WTC11 (cell line): ENCODE results near the gene TRAPPC13. TPM values are rescaled to one million over a fixed set of nuclear protein-coding genes. Genes with fewer than 3 reads are reported as not detected.

Experiments used
- ATAC-seq: fragments of 200-7000 bp; cut with Tn5 transposase; 2 replicates; pipeline ENCODE4 v1.10.0; 2021; ENCODE audit warnings: mild to moderate bottlenecking, moderate library complexity
- Bru-seq: library from RNA; stranded (reverse); fragments of 400-500 nt; gene quantifications from one replicate; lab custom pipeline; 2021; lab: Mats Ljungman, UMichigan
- CTCF ChIA-PET: fragments of 300-600 bp; sonication (Branson Sonifier 250); formaldehyde crosslinking; loops from one replicate; lab custom pipeline; 2021; ENCODE audit warnings: antibody characterized with exemption; lab: Charles Lee
- POLR2A ChIA-PET: fragments of 350-600 bp; sonication (Branson Sonifier 250); formaldehyde crosslinking; loops from one replicate; lab custom pipeline; 2021; ENCODE audit warnings: antibody characterized with exemption; lab: Charles Lee
- DNase-seq: peaks from one replicate; pipeline ENCODE4 v3.0.0; 2021; ENCODE audit warnings: low spot score
- H3K27ac Mint-ChIP-seq: 2 replicates; pipeline ENCODE4 v1.8.0; 2021; ENCODE audit warnings: mixed read lengths
- H3K27me3 Mint-ChIP-seq: 2 replicates; pipeline ENCODE4 v1.8.0; 2021; ENCODE audit warnings: low read depth, mild to moderate bottlenecking, moderate library complexity, mixed read lengths
- H3K36me3 Mint-ChIP-seq: 2 replicates; pipeline ENCODE4 v1.8.0; 2021; ENCODE audit warnings: mixed read lengths
- H3K4me1 Mint-ChIP-seq: 2 replicates; pipeline ENCODE4 v1.8.0; 2022; ENCODE audit warnings: mixed read lengths
- H3K4me3 Mint-ChIP-seq: 2 replicates; pipeline ENCODE4 v1.8.0; 2021; ENCODE audit warnings: mild to moderate bottlenecking, moderate library complexity, mixed read lengths
- H3K9me3 Mint-ChIP-seq: 2 replicates; pipeline ENCODE4 v1.8.0; 2021; ENCODE audit warnings: mixed read lengths
- AR ChIP-seq: fragments of 250-450 bp; sonication (Bioruptor Pico); IDR thresholded peaks from 2 replicates; pipeline ENCODE4 v1.9.0; 2021; ENCODE audit warnings: mild to moderate bottlenecking
- ATF3 ChIP-seq: sonication (generic); formaldehyde crosslinking; conservative IDR thresholded peaks from 2 replicates; pipeline ENCODE4 v1.8.1; 2022; ENCODE audit warnings: mild to moderate bottlenecking, missing genetic modification reagents
- CDX4 ChIP-seq: fragments of 250-450 bp; sonication (Bioruptor Pico); IDR thresholded peaks from 2 replicates; pipeline ENCODE4 v1.9.0; 2021; ENCODE audit warnings: moderate library complexity, mild to moderate bottlenecking, inconsistent platforms, borderline replicate concordance
- E2F5 ChIP-seq: sonication (generic); formaldehyde crosslinking; IDR thresholded peaks from 2 replicates; pipeline ENCODE4 v1.8.1; 2022; ENCODE audit warnings: mild to moderate bottlenecking, moderate library complexity, missing genetic modification reagents
- ELF4 ChIP-seq: sonication (generic); formaldehyde crosslinking; IDR thresholded peaks from 2 replicates; pipeline ENCODE4 v1.8.1; 2022; ENCODE audit warnings: low read depth, mild to moderate bottlenecking, moderate library complexity, missing genetic modification reagents
- ESRRA ChIP-seq: sonication (generic); formaldehyde crosslinking; IDR thresholded peaks from 2 replicates; pipeline ENCODE4 v1.8.1; 2022; ENCODE audit warnings: mild to moderate bottlenecking, missing genetic modification reagents, borderline replicate concordance
- ETV6 ChIP-seq: sonication (generic); formaldehyde crosslinking; IDR thresholded peaks from 2 replicates; pipeline ENCODE4 v1.8.1; 2022; ENCODE audit warnings: mild to moderate bottlenecking, missing genetic modification reagents
- FOXK1 ChIP-seq: sonication (generic); formaldehyde crosslinking; IDR thresholded peaks from 2 replicates; pipeline ENCODE4 v1.8.0; 2022; ENCODE audit warnings: mild to moderate bottlenecking, moderate library complexity, missing genetic modification reagents
- GABPB1 ChIP-seq: sonication (generic); formaldehyde crosslinking; IDR thresholded peaks from 2 replicates; pipeline ENCODE4 v1.8.1; 2023; ENCODE audit warnings: mild to moderate bottlenecking, missing genetic modification reagents
- HMGXB4 ChIP-seq: sonication (generic); formaldehyde crosslinking; IDR thresholded peaks from 2 replicates; pipeline ENCODE4 v1.8.1; 2023; ENCODE audit warnings: mild to moderate bottlenecking, moderate library complexity, missing genetic modification reagents
- IRF2 ChIP-seq: sonication (generic); formaldehyde crosslinking; IDR thresholded peaks from 2 replicates; pipeline ENCODE4 v1.8.0; 2022; ENCODE audit warnings: low read depth, missing genetic modification reagents, borderline replicate concordance
- JUN ChIP-seq: sonication (generic); formaldehyde crosslinking; IDR thresholded peaks from 2 replicates; pipeline ENCODE4 v1.8.0; 2023; ENCODE audit warnings: mild to moderate bottlenecking, missing genetic modification reagents
- NFE2L1 ChIP-seq: sonication (generic); formaldehyde crosslinking; IDR thresholded peaks from 2 replicates; pipeline ENCODE4 v1.8.1; 2023; ENCODE audit warnings: missing genetic modification reagents
- NR2C2 ChIP-seq: sonication (generic); formaldehyde crosslinking; IDR thresholded peaks from 2 replicates; pipeline ENCODE4 v1.8.0; 2022; ENCODE audit warnings: mild to moderate bottlenecking, missing genetic modification reagents
- NR3C1 ChIP-seq: sonication (generic); formaldehyde crosslinking; conservative IDR thresholded peaks from 2 replicates; pipeline ENCODE4 v1.8.1; 2023; ENCODE audit warnings: low read depth, mild to moderate bottlenecking, missing genetic modification reagents
- PRRX2 ChIP-seq: fragments of 250-450 bp; sonication (Bioruptor Pico); IDR thresholded peaks from 2 replicates; pipeline ENCODE4 v1.8.0; 2021; ENCODE audit warnings: mild to moderate bottlenecking
- SMAD4 ChIP-seq: sonication (generic); formaldehyde crosslinking; IDR thresholded peaks from 2 replicates; pipeline ENCODE4 v1.8.0; 2022; ENCODE audit warnings: mild to moderate bottlenecking, missing genetic modification reagents
- SP1 ChIP-seq: sonication (generic); formaldehyde crosslinking; conservative IDR thresholded peaks from 2 replicates; pipeline ENCODE4 v1.8.1; 2022; ENCODE audit warnings: missing genetic modification reagents
- TCF7 ChIP-seq: sonication (generic); formaldehyde crosslinking; IDR thresholded peaks from 2 replicates; pipeline ENCODE4 v1.8.0; 2022; ENCODE audit warnings: mild to moderate bottlenecking, low read depth, missing genetic modification reagents, moderate library complexity
- TEAD1 ChIP-seq: sonication (generic); formaldehyde crosslinking; IDR thresholded peaks from 2 replicates; pipeline ENCODE4 v1.8.0; 2022; ENCODE audit warnings: mild to moderate bottlenecking, missing genetic modification reagents
- USF2 ChIP-seq: sonication (generic); formaldehyde crosslinking; IDR thresholded peaks from 2 replicates; pipeline ENCODE4 v1.8.1; 2023; ENCODE audit warnings: mild to moderate bottlenecking, missing genetic modification reagents, moderate library complexity
- ZMAT4 ChIP-seq: fragments of 250-450 bp; sonication (Bioruptor Pico); IDR thresholded peaks from 2 replicates; pipeline ENCODE4 v1.9.0; 2021; ENCODE audit warnings: mild to moderate bottlenecking
- ZNF121 ChIP-seq: sonication (generic); formaldehyde crosslinking; IDR thresholded peaks from 2 replicates; pipeline ENCODE4 v1.8.0; 2023; ENCODE audit warnings: missing genetic modification reagents
- ZNF317 ChIP-seq: sonication (generic); formaldehyde crosslinking; IDR thresholded peaks from 2 replicates; pipeline ENCODE4 v1.8.1; 2023; ENCODE audit warnings: low read depth, mild to moderate bottlenecking, moderate library complexity, missing genetic modification reagents, borderline replicate concordance
- long read RNA-seq, 3 experiments: library from RNA in 1 of 3; library from capped mRNA in 1 of 3; library from polyadenylated mRNA in 1 of 3; unstranded in 2 of 3; stranded (forward) in 1 of 3; transcript quantifications; one replicate each; pipeline ENCODE4 v2.0.0, GENCODE V29; 2021
- total RNA-seq: library from RNA; stranded (reverse); gene quantifications from 3 replicates; pipeline ENCODE4 v1.2.3, GENCODE V29; 2021

Gene TRAPPC13
- total RNA-seq, result 16.3 to 18.8 TPM (median 17.0 TPM) in 3 replicates
- percentile 77 among the genes with signal in this experiment for Bru-seq, nascent RNA
- long read RNA-seq, experiment 1, transcript TRAPPC13-201 (12 exons, 2,715 nt), result major isoform, 17 of 65 reads
- long read RNA-seq, experiment 1, transcript TRAPPC13-208 (12 exons, 1,410 nt), result minor isoform, 15 of 65 reads
- long read RNA-seq, experiment 1, partial matches to known transcripts, result 5 of 65 reads
- long read RNA-seq, experiment 1, other reads (novel, unspliced or antisense), result 27 of 65 reads
- long read RNA-seq, experiment 2, transcript TRAPPC13-201 (12 exons, 2,715 nt), result major isoform, 9 of 28 reads
- long read RNA-seq, experiment 2, transcript TRAPPC13-208 (12 exons, 1,410 nt), result minor isoform, 6 of 28 reads
- long read RNA-seq, experiment 2, partial matches to known transcripts, result 6 of 28 reads
- long read RNA-seq, experiment 2, other reads (novel, unspliced or antisense), result 7 of 28 reads
- long read RNA-seq, experiment 3, transcript TRAPPC13-209 (7 exons, 729 nt), result minor isoform, 6 of 41 reads
- long read RNA-seq, experiment 3, transcript TRAPPC13-201 (12 exons, 2,715 nt), result minor isoform, 9 of 41 reads
- long read RNA-seq, experiment 3, transcript TRAPPC13-208 (12 exons, 1,410 nt), result major isoform, 10 of 41 reads
- long read RNA-seq, experiment 3, partial matches to known transcripts, result 8 of 41 reads
- long read RNA-seq, experiment 3, other reads (novel, unspliced or antisense), result 8 of 41 reads

- peak; percentile 79 for ATAC-seq
- peak; percentile 72 for DNase-seq
- H3K36me3 Mint-ChIP-seq, result peaks cover 9% of the 10 kb centered on the region; the same call in 1 of the 2 replicates
- POLR2A ChIA-PET, result interaction anchor here (1.5 kb wide), 1 partner anchor 62 kb away, joined by 6 read pairs; the partner anchor contains the start of genes CENPK and PPWD1
- TF ChIP-seq AR (CRISPR knock-in tag) (no peak), ELF4 (CRISPR knock-in tag) (no peak), SP1 (peak; percentile 47; the same call in 1 of the 2 replicates), ESRRA (CRISPR knock-in tag) (peak; percentile 30; the same call in 1 of the 2 replicates), FOXK1 (CRISPR knock-in tag) (peak; percentile 33; the same call in 1 of the 2 replicates), ZNF121 (CRISPR knock-in tag) (0 out of 2 replicates have a peak, but pooled peaks have one; percentile 5), NR2C2 (CRISPR knock-in tag) (peak; percentile 80), GABPB1 (CRISPR knock-in tag) (peak; percentile 48), ETV6 (CRISPR knock-in tag) (0 out of 2 replicates have a peak, but pooled peaks have one; percentile 26)
- CTCF ChIA-PET, result no interaction called here
- H3K9me3 Mint-ChIP-seq, result no peaks in the 10 kb centered on the region
- no peaks in the 10 kb centered on the region for H3K27me3 Mint-ChIP-seq
- peak within 1 kb of the TSS; percentile 99 for H3K4me3 Mint-ChIP-seq
- H3K4me1 Mint-ChIP-seq, result peaks cover 14% of the 10 kb centered on the region
- peak within 1 kb of the TSS; percentile 97 for H3K27ac Mint-ChIP-seq
Measured at GRCh38 chr5:65624571-65625555, at the start of gene TRAPPC13, which contains the start of gene SHLD3. TRAPPC13 (plus strand) TSS chr5:65625027; CDS start chr5:65625061, 34 bp downstream. SHLD3 (plus strand) TSS chr5:65625027; CDS start chr5:65629588, 4,561 bp downstream.

GRCh38 chr5:65577141-65577540, 47.7 kb upstream of the TRAPPC13 start:
- H3K4me1 Mint-ChIP-seq, result no peaks in the 10 kb centered on the region
- DNase-seq (no peak), ATAC-seq (no peak)
- TF ChIP-seq HMGXB4 (CRISPR knock-in tag) (no peak), TCF7 (CRISPR knock-in tag) (no peak), TEAD1 (CRISPR knock-in tag) (no peak), JUN (no peak), USF2 (CRISPR knock-in tag) (no peak), ZMAT4 (CRISPR knock-in tag) (no peak), NR3C1 (CRISPR knock-in tag) (no peak), NFE2L1 (CRISPR knock-in tag) (no peak), PRRX2 (CRISPR knock-in tag) (no peak), ZNF317 (CRISPR knock-in tag) (no peak), ATF3 (CRISPR knock-in tag) (no peak), SMAD4 (CRISPR knock-in tag) (no peak), E2F5 (no peak), CDX4 (CRISPR knock-in tag) (no peak), IRF2 (CRISPR knock-in tag) (no peak)
- H3K9me3 Mint-ChIP-seq, result no peaks in the 10 kb centered on the region
- H3K27ac Mint-ChIP-seq, result no peak overlapping the region
- POLR2A ChIA-PET, result no interaction called here
- H3K4me3 Mint-ChIP-seq, result no peak overlapping the region
- CTCF ChIA-PET, result no interaction called here
- H3K27me3 Mint-ChIP-seq, result no peaks in the 10 kb centered on the region
- peaks cover 34% of the 10 kb centered on the region for H3K36me3 Mint-ChIP-seq
